OCI-LY1 (cell line): Measurements from ENCODE around the gene POLR2L.

Experiments
- H2AFZ ChIP-seq: fragments of 200-600 bp; sonication (generic), shearing (Covaris generic); 2 replicates; pipeline ENCODE4 v1.6.0; 2014; ENCODE audit warnings: antibody characterized with exemption, mild to moderate bottlenecking, low read length
- H3F3A ChIP-seq: fragments of 200-600 bp; sonication (generic), shearing (Covaris generic); 2 replicates; pipeline ENCODE4 v1.6.0; 2014; ENCODE audit warnings: mild to moderate bottlenecking, antibody characterized with exemption, low read length, moderate library complexity; ENCODE audit not compliant: insufficient read depth
- H3K27ac ChIP-seq: fragments of 200-600 bp; sonication (generic); 2 replicates; pipeline ENCODE4 v1.5.1; 2014; ENCODE audit warnings: low read length, mixed run types, mild to moderate bottlenecking, low read depth; ENCODE audit not compliant: poor library complexity, severe bottlenecking
- H3K27me3 ChIP-seq: fragments of 200-600 bp; sonication (generic); 2 replicates; pipeline ENCODE4 v1.6.0; 2014; ENCODE audit warnings: antibody characterized with exemption, mild to moderate bottlenecking, low read length, moderate library complexity; ENCODE audit not compliant: insufficient read depth
- H3K36me3 ChIP-seq: fragments of 200-600 bp; sonication (generic); 2 replicates; pipeline ENCODE4 v1.6.1; 2014; ENCODE audit warnings: mild to moderate bottlenecking, antibody characterized with exemption, low read length, moderate library complexity, mixed read lengths; ENCODE audit not compliant: insufficient read depth
- H3K4me1 ChIP-seq: fragments of 200-600 bp; sonication (generic); 2 replicates; pipeline ENCODE4 v1.5.1; 2014; ENCODE audit warnings: mild to moderate bottlenecking, low read length, moderate library complexity; ENCODE audit not compliant: insufficient read depth, severe bottlenecking
- H3K4me2 ChIP-seq: fragments of 200-600 bp; sonication (generic), shearing (Covaris generic); 2 replicates; pipeline ENCODE4 v1.6.1; 2014; ENCODE audit warnings: low read length
- H3K4me3 ChIP-seq: fragments of 200-600 bp; sonication (generic); 2 replicates; pipeline ENCODE4 v1.5.1; 2014; ENCODE audit warnings: low read length, low read depth, mild to moderate bottlenecking, mixed read lengths; ENCODE audit not compliant: poor library complexity, severe bottlenecking
- H3K79me2 ChIP-seq: fragments of 200-600 bp; shearing (Covaris generic); 2 replicates; pipeline ENCODE4 v1.6.1; 2016; ENCODE audit warnings: mixed run types, low read length, mixed read lengths; ENCODE audit not compliant: insufficient read depth
- H3K9ac ChIP-seq: fragments of 200-600 bp; sonication (generic), shearing (Covaris generic); 2 replicates; pipeline ENCODE4 v1.6.1; 2014; ENCODE audit warnings: mild to moderate bottlenecking, low read length, mixed read lengths
- H3K9me2 ChIP-seq: fragments of 200-600 bp; sonication (generic), shearing (Covaris generic); 2 replicates; pipeline ENCODE4 v1.6.1; 2014; ENCODE audit warnings: low read depth, mild to moderate bottlenecking, low read length, mixed read lengths
- H3K9me3 ChIP-seq: fragments of 200-600 bp; shearing (Covaris generic); 2 replicates; pipeline ENCODE4 v1.6.1; 2014; ENCODE audit warnings: low read length, mixed read lengths
- H4K20me1 ChIP-seq: fragments of 200-600 bp; sonication (generic), shearing (Covaris generic); 2 replicates; pipeline ENCODE4 v1.6.0; 2016; ENCODE audit warnings: mild to moderate bottlenecking, low read length; ENCODE audit not compliant: insufficient read depth
- EZH2 ChIP-seq: fragments of 200-600 bp; sonication (generic), shearing (Covaris generic); IDR thresholded peaks from 2 replicates; pipeline ENCODE4 v1.8.0; 2017; ENCODE audit warnings: borderline replicate concordance, mixed run types, mild to moderate bottlenecking, antibody characterized with exemption, low read length, moderate library complexity, mixed read lengths
- TF ChIP-seq, protein P1 (sequence below): fragments of 200-600 bp; sonication (generic), shearing (Covaris generic); IDR thresholded peaks from 2 replicates; pipeline ENCODE4 v1.5.1; 2017; ENCODE audit warnings: mild to moderate bottlenecking, antibody characterized with exemption, low read length, moderate library complexity, mixed read lengths

POLR2L gene

DNA sequence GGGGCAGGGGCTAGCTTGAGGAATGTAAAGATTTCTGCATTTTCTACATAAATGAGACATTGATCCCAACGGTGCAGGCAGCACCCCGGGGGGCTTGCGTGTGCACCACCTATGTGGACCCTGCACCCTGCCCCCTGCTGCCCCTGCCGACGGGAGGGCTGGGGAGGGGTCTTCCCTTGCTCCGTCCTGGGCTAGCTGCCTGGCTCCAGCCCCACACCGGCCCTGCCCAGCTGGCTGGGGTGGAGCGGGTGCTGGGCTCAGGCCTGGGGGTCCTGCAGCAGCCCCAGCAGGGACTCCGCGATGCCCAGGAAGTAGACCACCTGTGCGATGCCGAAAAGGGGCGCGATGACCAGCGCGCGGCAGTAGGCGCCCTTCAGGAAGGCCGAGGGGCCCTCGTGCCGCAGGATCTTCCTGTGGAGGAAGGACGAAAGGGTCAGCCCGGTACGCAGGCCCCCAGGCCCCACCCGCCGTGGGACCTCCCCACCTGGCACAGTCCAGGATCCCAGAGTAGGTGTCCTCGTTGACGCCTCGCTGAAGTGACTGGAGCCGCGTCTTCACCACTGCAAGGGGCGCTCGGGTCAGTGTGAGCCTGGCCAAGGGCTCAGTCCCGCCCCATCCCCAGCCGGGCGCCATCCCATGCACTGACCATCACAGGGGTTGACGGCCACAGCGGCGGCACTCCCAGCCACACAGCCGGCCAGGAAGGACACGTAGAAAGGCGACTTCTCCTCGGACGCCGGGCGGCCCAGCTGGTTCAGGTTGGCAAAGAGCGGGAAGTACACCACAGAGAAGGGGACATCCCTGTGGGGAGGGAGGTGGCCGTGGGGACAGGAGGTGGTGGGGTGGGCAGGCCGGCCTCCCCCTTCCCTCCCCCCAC lies 50.4 kb downstream of the POLR2L start:
- no peak overlapping the region for H3K4me2 ChIP-seq
- no peak overlapping the region for H3K27ac ChIP-seq
- H3K36me3 ChIP-seq = peaks cover 9% of the 10 kb centered on the region; the same call in 1 of the 2 replicates
- no peak overlapping the region for H3K9ac ChIP-seq
- no peak for TF ChIP-seq EZH2
- no peaks in the 10 kb centered on the region for H3K9me3 ChIP-seq
- no peak overlapping the region for H2AFZ ChIP-seq
- H3K9me2 ChIP-seq = no peaks in the 10 kb centered on the region
- no peaks in the 10 kb centered on the region for H3F3A ChIP-seq
- no peaks in the 10 kb centered on the region for H3K79me2 ChIP-seq
- H3K4me1 ChIP-seq = peaks cover 46% of the 10 kb centered on the region
- no peak overlapping the region for H3K4me3 ChIP-seq
- no peaks in the 10 kb centered on the region; the same call in 1 of the 2 replicates for H3K27me3 ChIP-seq
- H4K20me1 ChIP-seq = no peaks in the 10 kb centered on the region

DNA sequence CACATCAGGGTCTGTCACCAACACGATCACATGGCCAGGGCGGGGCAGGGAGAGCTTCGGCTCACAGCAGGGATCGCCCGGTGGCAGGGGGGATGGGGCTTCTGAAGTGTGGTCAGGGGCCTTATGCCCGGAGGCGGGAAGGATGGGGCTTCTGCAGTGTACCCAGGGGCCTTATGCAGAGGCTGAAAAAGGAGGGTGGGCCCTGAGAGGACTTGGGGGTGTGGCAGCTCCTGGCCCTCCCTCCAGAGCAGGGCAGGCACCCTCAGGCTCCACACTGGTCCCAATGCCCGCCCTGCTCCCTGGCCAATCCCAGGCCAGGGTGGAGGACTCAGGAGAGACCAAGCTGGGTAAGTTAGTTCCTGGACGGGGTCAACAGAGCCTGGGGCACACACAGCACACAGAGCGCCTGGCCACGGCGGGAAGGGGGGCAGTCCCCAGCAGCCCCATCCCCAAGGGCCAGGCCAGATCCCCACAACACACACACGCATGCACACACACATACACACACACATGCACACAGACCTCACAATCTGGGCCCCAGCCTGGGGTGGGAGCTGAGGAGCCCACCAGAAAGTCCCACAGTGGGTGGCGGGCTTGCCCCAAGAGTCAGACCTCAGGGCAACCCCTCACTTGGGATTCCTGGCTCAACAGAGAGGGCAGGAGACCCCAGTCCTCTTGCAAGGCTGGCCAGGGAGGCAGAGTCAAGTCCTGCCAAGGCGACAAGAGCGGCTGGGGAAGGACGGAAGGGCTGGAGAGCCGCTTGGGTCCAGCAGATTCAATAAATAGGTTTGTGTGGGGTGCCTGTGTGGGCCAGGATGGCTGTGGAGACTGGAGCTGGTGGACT lies 51.4 kb downstream of the POLR2L start:
- Histone ChIP-seq H3K4me3 (no peak overlapping the region), H3K27me3 (no peaks in the 10 kb centered on the region; the same call in 1 of the 2 replicates), H3K36me3 (peaks cover 9% of the 10 kb centered on the region), H4K20me1 (no peaks in the 10 kb centered on the region), H2AFZ (no peak overlapping the region), H3K9ac (no peak overlapping the region), H3K79me2 (no peaks in the 10 kb centered on the region), H3K9me3 (no peaks in the 10 kb centered on the region), H3K9me2 (no peaks in the 10 kb centered on the region), H3K27ac (no peak overlapping the region), H3K4me1 (peaks cover 38% of the 10 kb centered on the region), H3K4me2 (no peak overlapping the region), H3F3A (no peaks in the 10 kb centered on the region)
- TF ChIP-seq, protein P1, sequence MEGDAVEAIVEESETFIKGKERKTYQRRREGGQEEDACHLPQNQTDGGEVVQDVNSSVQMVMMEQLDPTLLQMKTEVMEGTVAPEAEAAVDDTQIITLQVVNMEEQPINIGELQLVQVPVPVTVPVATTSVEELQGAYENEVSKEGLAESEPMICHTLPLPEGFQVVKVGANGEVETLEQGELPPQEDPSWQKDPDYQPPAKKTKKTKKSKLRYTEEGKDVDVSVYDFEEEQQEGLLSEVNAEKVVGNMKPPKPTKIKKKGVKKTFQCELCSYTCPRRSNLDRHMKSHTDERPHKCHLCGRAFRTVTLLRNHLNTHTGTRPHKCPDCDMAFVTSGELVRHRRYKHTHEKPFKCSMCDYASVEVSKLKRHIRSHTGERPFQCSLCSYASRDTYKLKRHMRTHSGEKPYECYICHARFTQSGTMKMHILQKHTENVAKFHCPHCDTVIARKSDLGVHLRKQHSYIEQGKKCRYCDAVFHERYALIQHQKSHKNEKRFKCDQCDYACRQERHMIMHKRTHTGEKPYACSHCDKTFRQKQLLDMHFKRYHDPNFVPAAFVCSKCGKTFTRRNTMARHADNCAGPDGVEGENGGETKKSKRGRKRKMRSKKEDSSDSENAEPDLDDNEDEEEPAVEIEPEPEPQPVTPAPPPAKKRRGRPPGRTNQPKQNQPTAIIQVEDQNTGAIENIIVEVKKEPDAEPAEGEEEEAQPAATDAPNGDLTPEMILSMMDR = no peak
- no peak for TF ChIP-seq EZH2

DNA sequence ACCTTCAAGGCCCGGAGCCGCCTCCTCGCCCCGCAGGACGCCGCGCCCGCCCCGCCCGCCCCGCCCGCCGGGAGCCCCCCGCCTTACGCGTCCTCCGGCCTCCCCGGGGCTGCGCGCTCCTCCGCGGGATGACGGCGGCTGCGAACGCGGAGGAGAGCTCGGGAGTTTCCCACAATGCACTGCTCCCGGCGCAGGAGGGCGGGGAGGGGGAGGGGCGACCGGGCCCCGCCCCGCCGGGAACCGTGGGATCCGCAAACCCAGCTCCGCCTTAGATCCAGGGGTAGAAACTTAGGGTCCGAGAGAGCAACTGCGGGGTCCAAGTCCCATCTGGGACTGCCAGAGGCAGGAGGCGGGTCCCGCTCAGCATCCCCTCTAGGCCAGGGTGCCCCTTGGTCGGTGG lies 52.4 kb downstream of the POLR2L start, which contains the start of gene CEND1:
CEND1 (minus strand) TSS at position 148 of the 400 bp plus-strand sequence. CDS start 1,514 bp downstream, outside the sequence.
- Histone ChIP-seq H4K20me1 (no peaks in the 10 kb centered on the region), H3F3A (no peaks in the 10 kb centered on the region), H3K9me2 (no peaks in the 10 kb centered on the region), H3K4me2 (peak within 1 kb of the TSS; percentile 50), H3K79me2 (no peaks in the 10 kb centered on the region), H2AFZ (no peak within 1 kb of the TSS), H3K27me3 (no peaks in the 10 kb centered on the region; the same call in 1 of the 2 replicates), H3K9me3 (no peaks in the 10 kb centered on the region), H3K9ac (peak within 1 kb of the TSS; percentile 32; the same call in 1 of the 2 replicates), H3K4me1 (peaks cover 28% of the 10 kb centered on the region), H3K27ac (no peak within 1 kb of the TSS), H3K36me3 (peaks cover 11% of the 10 kb centered on the region), H3K4me3 (peak within 1 kb of the TSS; percentile 51)
- TF ChIP-seq, protein P1 = no peak
- TF ChIP-seq EZH2 = no peak
